Measurements from ENCODE around the gene DBNDD2.

The DBNDD2 gene

GRCh38 chr20:45407783-45408645 is at the start of gene DBNDD2:
Gene DBNDD2, plus strand, starts transcription at chr20:45408289. Its CDS starts 179 bp downstream, at chr20:45408468.
- DNase-seq (ENCODE audit: low read depth) = no peak
- peak within 1 kb of the TSS; percentile 74 for H3K4me3 ChIP-seq (ENCODE audit: low read length)
- no peak for TF ChIP-seq CTCF (conservative IDR thresholded peaks at IDR 0.05; ENCODE audit: low read depth, low read length)

- no peak for DNase-seq (ENCODE audit: low read depth)
- no peak for TF ChIP-seq CTCF (conservative IDR thresholded peaks at IDR 0.05; ENCODE audit: low read depth, low read length)
- H3K4me3 ChIP-seq (ENCODE audit: low read length) = no peak overlapping the region
These were observed 49.1 kb upstream of the DBNDD2 start for GRCh38 chr20:45359069-45359405.

- H3K4me3 ChIP-seq (ENCODE audit: low read length) = no peak overlapping the region
- DNase-seq (ENCODE audit: low read depth) = no peak
- no peak for TF ChIP-seq CTCF (conservative IDR thresholded peaks at IDR 0.05; ENCODE audit: low read depth, low read length)
These were observed 48.5 kb upstream of the DBNDD2 start for GRCh38 chr20:45359406-45360148.

- DNase-seq (ENCODE audit: low read depth) = no peak
- no peak overlapping the region for H3K4me3 ChIP-seq (ENCODE audit: low read length)
- no peak for TF ChIP-seq CTCF (conservative IDR thresholded peaks at IDR 0.05; ENCODE audit: low read depth, low read length)
These were observed 46.3 kb upstream of the DBNDD2 start for GRCh38 chr20:45361793-45362192.

GRCh38 chr20:45362804-45363610 is 45.1 kb upstream of the DBNDD2 start, which contains the start of gene SYS1:
Gene SYS1, plus strand, starts transcription at chr20:45363156. Its CDS starts 376 bp downstream, at chr20:45363532.
- H3K4me3 ChIP-seq (ENCODE audit: low read length) = peak within 1 kb of the TSS; percentile 72
- DNase-seq (ENCODE audit: low read depth) = peak; percentile 93
- peak; percentile 81 for TF ChIP-seq CTCF (conservative IDR thresholded peaks at IDR 0.05; ENCODE audit: low read depth, low read length)

GRCh38 chr20:45363611-45364492 is 44.2 kb upstream of the DBNDD2 start:
- TF ChIP-seq CTCF (conservative IDR thresholded peaks at IDR 0.05; ENCODE audit: low read depth, low read length) = no peak
- no peak for DNase-seq (ENCODE audit: low read depth)
- H3K4me3 ChIP-seq (ENCODE audit: low read length) = peak overlapping the region; percentile 72
